ENCODE measurements around the gene ZBTB26. TPM values are rescaled to one million over a fixed set of nuclear protein-coding genes. Genes with fewer than 3 reads are reported as not detected.

Gene ZBTB26
- total and polyA plus RNA-seq, 7 donors = 1.4 to 13.3 (median 9.2) TPM

- Histone ChIP-seq H3K4me3 (peak overlapping the region; percentile 6 to 86 (median 78)), H3K36me3 (peaks cover 0 to 24% (median 2%) of the 10 kb centered on the region in 4 donors), H3K27ac (peak overlapping the region; percentile 75 to 97 (median 92)), H3K9me3 (no peaks in the 10 kb centered on the region), H3K27me3 (no peaks in the 10 kb centered on the region), H3K4me1 (peaks cover 0 to 43% (median 30%) of the 10 kb centered on the region in 4 donors)
- intact Hi-C loops (cut with DNase I) = loop anchor here (2.0 kb wide), 1 partner anchor 36 kb away; the partner anchor contains the start of gene RC3H2
- WGBS, 2 donors = 16 to 25% methylated on average over 6 of the region's 6 CpGs
- TF ChIP-seq EP300 (IDR thresholded peaks at IDR 0.05) (no peak), CTCF (IDR thresholded peaks at IDR 0.05) (no peak), POLR2A (IDR thresholded peaks at IDR 0.05) (no peak), POLR2AphosphoS5 (IDR thresholded peaks at IDR 0.05) (no peak)
- no peak for DNase-seq
Observed at GRCh38 chr9:122940454-122940748, 9.1 kb upstream of the ZBTB26 start.

GRCh38 chr9:122939601-122940000 lies 8.3 kb upstream of the ZBTB26 start:
- TF ChIP-seq POLR2AphosphoS5 (IDR thresholded peaks at IDR 0.05) (no peak), EP300 (IDR thresholded peaks at IDR 0.05) (no peak), POLR2A (IDR thresholded peaks at IDR 0.05) (no peak), CTCF (IDR thresholded peaks at IDR 0.05) (no peak)
- no peak overlapping the region for H3K27ac ChIP-seq
- WGBS, 2 donors = 85 to 92% methylated on average over 4 of the region's 4 CpGs
- H3K4me3 ChIP-seq = no peak overlapping the region
- intact Hi-C loops (cut with DNase I) = no loop called here
- H3K9me3 ChIP-seq = no peaks in the 10 kb centered on the region
- peaks cover 0 to 24% (median 2%) of the 10 kb centered on the region in 4 donors for H3K36me3 ChIP-seq
- no peaks in the 10 kb centered on the region for H3K27me3 ChIP-seq
- DNase-seq = no peak
- H3K4me1 ChIP-seq = peaks cover 0 to 38% (median 22%) of the 10 kb centered on the region in 4 donors

- intact Hi-C loops (cut with DNase I) = no loop called here
- H3K4me1 ChIP-seq = peaks cover 0 to 35% (median 24%) of the 10 kb centered on the region in 4 donors
- H3K9me3 ChIP-seq = no peaks in the 10 kb centered on the region
- TF ChIP-seq CTCF (IDR thresholded peaks at IDR 0.05) (no peak), EP300 (IDR thresholded peaks at IDR 0.05) (no peak), POLR2A (IDR thresholded peaks at IDR 0.05) (no peak)
- H3K27me3 ChIP-seq = no peaks in the 10 kb centered on the region
- no peak overlapping the region for H3K27ac ChIP-seq
- DNase-seq = no peak
- WGBS, 2 donors = 58 to 77% methylated on average over 1 of the region's 1 CpG
- H3K4me3 ChIP-seq = no peak overlapping the region
- H3K36me3 ChIP-seq = peaks cover 0 to 20% (median 2%) of the 10 kb centered on the region in 4 donors
Observed at GRCh38 chr9:122936883-122937282, 5.6 kb upstream of the ZBTB26 start.

DNA sequence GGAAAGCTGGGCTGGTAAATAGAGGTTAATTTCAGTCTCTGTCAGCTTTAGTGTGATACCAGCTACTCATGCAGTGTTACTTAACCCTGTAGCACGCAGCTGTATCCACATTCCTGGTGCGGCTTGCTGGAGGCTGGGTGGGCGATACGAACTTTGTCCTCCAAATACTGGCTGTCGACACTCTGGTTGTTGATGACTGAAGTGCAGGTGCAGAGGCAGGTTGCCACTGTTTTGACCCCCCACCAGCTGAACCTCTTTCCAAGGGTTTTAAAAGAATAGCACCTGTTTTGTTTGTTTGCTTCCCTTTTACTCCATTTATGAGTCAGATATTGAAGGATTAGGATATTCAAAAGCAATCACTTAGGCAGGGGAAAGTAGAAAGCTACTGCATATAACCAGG lies 5.2 kb upstream of the ZBTB26 start:
- Histone ChIP-seq H3K9me3 (no peaks in the 10 kb centered on the region), H3K4me1 (peaks cover 0 to 32% (median 20%) of the 10 kb centered on the region in 4 donors), H3K27me3 (no peaks in the 10 kb centered on the region), H3K27ac (no peak overlapping the region), H3K36me3 (peaks cover 0 to 20% (median 2%) of the 10 kb centered on the region in 4 donors), H3K4me3 (no peak overlapping the region)
- 68 to 86% methylated on average over 5 of the region's 5 CpGs for WGBS, 2 donors
- intact Hi-C loops (cut with DNase I) = no loop called here
- DNase-seq = no peak
- TF ChIP-seq POLR2AphosphoS5 (IDR thresholded peaks at IDR 0.05) (no peak), EP300 (IDR thresholded peaks at IDR 0.05) (no peak), POLR2A (IDR thresholded peaks at IDR 0.05) (no peak), CTCF (IDR thresholded peaks at IDR 0.05) (no peak)
